Breast epithelium (tissue), 4 donors: ENCODE results near the gene DENND4B. TPM values are rescaled to one million over a fixed set of nuclear protein-coding genes. Genes with fewer than 3 reads are reported as not detected.
A peak's percentile ranks its signal among the peaks of the same experiment; 100 is the strongest.

Experiments
- DNase-seq, 2 donors: peaks; one replicate each; pipeline ENCODE4 v3.0.0-alpha.2; 2019; ENCODE audit warnings: low spot score in 2 of 2
- H3K27ac ChIP-seq, 2 donors: fragments of 200-600 bp; sonication (generic) in 1 of 2; one replicate each; pipeline ENCODE4 v1.5.1; 2016 to 2019; ENCODE audit warnings: mild to moderate bottlenecking in 1 of 2
- H3K27me3 ChIP-seq, 2 donors: fragments of 200-600 bp; sonication (generic) in 1 of 2; one replicate each; pipeline versions ENCODE4 v1.5.1 to v1.6.0; 2017 to 2019; ENCODE audit warnings: control low read depth in 1 of 2, mild to moderate bottlenecking in 1 of 2
- H3K36me3 ChIP-seq: fragments of 200-600 bp; one replicate; pipeline ENCODE4 v1.5.1; 2019
- H3K4me1 ChIP-seq, 2 donors: fragments of 200-600 bp; sonication (generic); one replicate each; pipeline ENCODE4 v1.5.1; 2016 to 2019; ENCODE audit warnings: control low read depth in 1 of 2
- H3K4me3 ChIP-seq, 3 donors: fragments of 200-600 bp; sonication (generic); 1 replicate in 2 of 3; 2 replicates in 1 of 3; pipeline ENCODE4 v1.5.1; 2016 to 2019; ENCODE audit warnings: mild to moderate bottlenecking in 3 of 3, moderate library complexity in 2 of 3
- H3K9me3 ChIP-seq, 2 donors: fragments of 200-600 bp; sonication (generic) in 1 of 2; one replicate each; pipeline ENCODE4 v1.5.1; 2016 to 2019; ENCODE audit warnings: control low read depth in 1 of 2
- CTCF ChIP-seq, 3 donors: fragments of 450-650 bp; IDR thresholded peaks; one replicate each; pipeline ENCODE4 v1.5.1; 2016 to 2017; ENCODE audit warnings: antibody characterized with exemption in 3 of 3, mild to moderate bottlenecking in 3 of 3, moderate library complexity in 3 of 3
- POLR2A ChIP-seq: fragments of 450-650 bp; IDR thresholded peaks from one replicate; pipeline ENCODE4 v1.6.1; 2016; ENCODE audit warnings: antibody characterized with exemption, mild to moderate bottlenecking, moderate library complexity
- POLR2AphosphoS5 ChIP-seq, 3 donors: sonication (generic); formaldehyde crosslinking; IDR thresholded peaks; one replicate each; pipeline ENCODE4 v1.6.1; 2017; ENCODE audit warnings: antibody characterized with exemption in 3 of 3
- intact Hi-C: fragments of 100-400 bp; cut with DNase I; formaldehyde crosslinking; loops from one replicate; pipeline ENCODE4 v1.15.1; 2023; ENCODE audit warnings: low total_unique reads
- total RNA-seq, 3 donors: library from RNA; depleted of rRNA; stranded (reverse); fragments of >200 nt; gene quantifications; one replicate each; pipeline ENCODE4 v1.1.0, GENCODE V29; 2016

DENND4B gene
- total RNA-seq = 10 to 100 TPM; 33.4 to 34.1 (median 33.8) TPM

GRCh38 chr1:153946622-153947241 lies at the start of gene DENND4B:
DENND4B (minus strand) TSS chr1:153946718; CDS start chr1:153944374, 2,344 bp downstream.
- intact Hi-C loops = no loop called here
- Histone ChIP-seq H3K27ac (peak within 1 kb of the TSS; percentile 95 to 98), H3K4me3 (peak within 1 kb of the TSS; percentile 92 to 95 (median 94)), H3K36me3 (peaks cover 3% of the 10 kb centered on the region), H3K9me3 (no peaks in the 10 kb centered on the region), H3K27me3 (no peaks in the 10 kb centered on the region), H3K4me1 (no peaks in the 10 kb centered on the region)
- peak; percentile 57 to 73 for DNase-seq
- TF ChIP-seq POLR2AphosphoS5 (IDR thresholded peaks at IDR 0.05) = peak; percentile 19 to 55 (median 41)
- no peak for TF ChIP-seq POLR2A
- peak; percentile 72 to 89 (median 86) for TF ChIP-seq CTCF (IDR thresholded peaks at IDR 0.05)

- intact Hi-C loops = no loop called here
- Histone ChIP-seq H3K9me3 (no peaks in the 10 kb centered on the region), H3K36me3 (no peaks in the 10 kb centered on the region), H3K27me3 (no peaks in the 10 kb centered on the region), H3K4me1 (peaks cover 5 to 8% of the 10 kb centered on the region in 2 donors), H3K4me3 (no peak overlapping the region), H3K27ac (no peak overlapping the region)
- DNase-seq = no peak
- no peak for TF ChIP-seq POLR2A
- no peak for TF ChIP-seq CTCF (IDR thresholded peaks at IDR 0.05)
- no peak for TF ChIP-seq POLR2AphosphoS5 (IDR thresholded peaks at IDR 0.05)
Observed at GRCh38 chr1:153995640-153996039, 49.1 kb upstream of the DENND4B start.

- Histone ChIP-seq H3K9me3 (no peaks in the 10 kb centered on the region), H3K27me3 (no peaks in the 10 kb centered on the region), H3K36me3 (no peaks in the 10 kb centered on the region), H3K4me3 (no peak overlapping the region), H3K27ac (no peak overlapping the region), H3K4me1 (peaks cover 5 to 8% of the 10 kb centered on the region in 2 donors)
- intact Hi-C loops = no loop called here
- DNase-seq = no peak
- TF ChIP-seq POLR2A = no peak
- TF ChIP-seq POLR2AphosphoS5 (IDR thresholded peaks at IDR 0.05) = no peak
- TF ChIP-seq CTCF (IDR thresholded peaks at IDR 0.05) = no peak
Observed at GRCh38 chr1:153995202-153995601, 48.7 kb upstream of the DENND4B start.

GRCh38 chr1:153991806-153992205 lies 45.3 kb upstream of the DENND4B start:
- TF ChIP-seq POLR2A (no peak), POLR2AphosphoS5 (IDR thresholded peaks at IDR 0.05) (no peak), CTCF (IDR thresholded peaks at IDR 0.05) (no peak)
- Histone ChIP-seq H3K27ac (peak overlapping the region; percentile 94 to 96), H3K27me3 (no peaks in the 10 kb centered on the region), H3K9me3 (no peaks in the 10 kb centered on the region), H3K4me3 (peak overlapping the region; percentile 69 to 86 (median 85)), H3K4me1 (peaks cover 8% of the 10 kb centered on the region in 2 donors), H3K36me3 (no peaks in the 10 kb centered on the region)
- DNase-seq = no peak
- intact Hi-C loops = no loop called here

- Histone ChIP-seq H3K27me3 (no peaks in the 10 kb centered on the region), H3K36me3 (no peaks in the 10 kb centered on the region), H3K27ac (peak overlapping the region; percentile 94 to 96), H3K9me3 (no peaks in the 10 kb centered on the region), H3K4me3 (peak overlapping the region; percentile 69 to 86 (median 85)), H3K4me1 (peaks cover 8% of the 10 kb centered on the region in 2 donors)
- intact Hi-C loops = no loop called here
- no peak for DNase-seq
- TF ChIP-seq POLR2AphosphoS5 (IDR thresholded peaks at IDR 0.05) (no peak), POLR2A (no peak), CTCF (IDR thresholded peaks at IDR 0.05) (no peak)
Observed at GRCh38 chr1:153991151-153991630, 44.7 kb upstream of the DENND4B start.
